GM18951 (cell line): Measurements from ENCODE around the gene CLIC3.

Experiments
- POLR2A ChIP-seq: IDR thresholded peaks from 4 replicates; pipeline ENCODE4 v1.6.1; 2011; ENCODE audit warnings: mild to moderate bottlenecking; ENCODE audit not compliant: insufficient read length, insufficient read depth; ENCODE audit errors: extremely low read depth
- in situ Hi-C: fragments of 300-500 bp; cut with MboI; formaldehyde crosslinking; loops from one replicate; pipeline ENCODE4 v1.12.0; 2022; ENCODE audit warnings: low sequenced_read_pairs, mixed read lengths, inconsistent platforms; ENCODE audit not compliant: unreplicated experiment

The CLIC3 gene

GRCh38 chr9:136973618-136974617 is 22.4 kb downstream of the CLIC3 start:
- in situ Hi-C loops: no loop called here
- no peak for TF ChIP-seq POLR2A

GRCh38 chr9:136972743-136973142 is 23.6 kb downstream of the CLIC3 start:
- in situ Hi-C loops: no loop called here
- no peak for TF ChIP-seq POLR2A

DNA sequence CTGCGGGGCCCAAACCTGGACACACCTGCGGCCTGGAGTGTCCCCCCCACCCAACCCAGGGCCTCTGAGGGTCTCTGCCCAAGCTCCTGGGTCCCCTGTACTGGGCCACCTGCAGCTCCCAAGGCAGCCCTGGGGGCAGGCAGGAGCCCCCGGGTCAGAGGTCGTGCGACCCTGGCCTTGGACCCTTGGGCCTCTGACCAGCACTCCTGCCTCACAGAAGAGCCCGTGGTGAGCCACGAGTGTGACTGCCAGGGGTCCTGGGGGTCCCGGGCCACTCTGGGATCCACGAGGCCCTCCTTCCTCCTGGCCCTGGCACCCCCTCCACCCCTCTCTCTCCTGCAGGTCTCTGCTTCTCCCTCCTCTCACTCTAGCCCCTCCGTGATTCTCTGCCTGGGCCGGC is 24.0 kb downstream of the CLIC3 start:
- in situ Hi-C loops: no loop called here
- no peak for TF ChIP-seq POLR2A

DNA sequence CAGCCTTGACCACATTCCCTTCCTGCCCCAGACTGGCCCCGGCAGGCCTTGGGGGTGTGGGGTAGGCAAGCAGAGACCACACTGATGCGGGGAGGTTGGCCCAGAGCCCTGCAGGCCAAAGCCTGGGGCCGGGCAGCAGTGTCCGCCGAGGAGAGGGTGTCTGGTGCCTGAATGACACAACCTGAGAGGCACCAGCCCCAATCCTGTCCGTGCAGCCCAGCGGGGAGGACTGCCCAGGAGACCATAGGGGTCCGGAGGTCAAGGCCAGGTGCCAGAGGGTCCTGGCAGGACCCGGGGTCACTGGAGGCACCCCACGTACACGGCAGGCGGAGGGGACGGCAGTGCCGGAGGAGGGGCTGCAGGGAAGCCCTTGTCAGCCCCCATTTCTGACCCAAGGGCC is 24.6 kb downstream of the CLIC3 start:
- no peak for TF ChIP-seq POLR2A
- in situ Hi-C loops: no loop called here

- TF ChIP-seq POLR2A: no peak
These were observed 26.0 kb downstream of the CLIC3 start for GRCh38 chr9:136970361-136970760.

GRCh38 chr9:136969774-136970173 is 26.6 kb downstream of the CLIC3 start:
- TF ChIP-seq POLR2A: no peak
- in situ Hi-C loops: no loop called here

More at GRCh38 chr9:136970361-136970760, 26.0 kb downstream of the CLIC3 start:
- in situ Hi-C loops: no loop called here

- in situ Hi-C loops: no loop called here
These were observed 27.2 kb downstream of the CLIC3 start for GRCh38 chr9:136969150-136969549.

DNA sequence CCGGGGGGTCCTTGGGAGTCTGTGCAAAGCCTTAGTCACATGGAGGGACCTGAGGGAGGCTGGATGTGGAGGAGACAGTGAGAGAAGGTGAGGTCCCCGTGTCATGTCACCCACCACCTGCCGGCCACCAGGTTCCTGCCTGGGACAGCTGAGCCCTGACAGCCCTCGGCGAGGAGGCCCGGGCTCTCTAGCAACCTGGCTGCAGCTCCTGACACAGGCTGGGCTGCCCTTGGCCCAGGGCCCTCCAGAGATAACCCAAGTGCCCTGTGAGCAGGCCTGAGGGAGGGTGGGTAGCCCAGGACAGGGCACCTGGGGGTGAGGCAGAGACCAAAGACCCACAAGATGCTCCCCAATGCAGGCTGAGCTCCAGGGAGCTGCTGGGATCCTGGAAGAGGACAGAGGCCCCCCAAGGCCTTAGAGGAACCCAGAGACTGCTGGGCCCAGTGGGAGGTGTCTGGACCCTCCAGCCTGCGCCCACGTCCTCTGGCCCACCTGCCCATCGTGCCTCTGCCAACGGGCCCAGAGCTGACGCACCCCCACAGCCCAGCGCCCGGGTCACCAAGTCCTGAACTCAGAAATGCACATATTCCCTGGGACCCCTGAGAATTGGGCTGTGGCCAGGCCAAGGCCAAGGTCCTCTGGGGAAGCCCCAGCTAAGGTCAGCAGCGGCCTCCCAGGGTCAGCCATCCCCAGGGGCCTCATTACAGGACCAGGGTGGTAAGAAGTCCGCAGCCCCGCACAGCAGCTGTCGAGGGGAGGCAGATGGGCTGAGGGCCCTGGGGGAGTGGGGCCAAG is 27.8 kb downstream of the CLIC3 start:
- TF ChIP-seq POLR2A: no peak
- in situ Hi-C loops: no loop called here

More at GRCh38 chr9:136969150-136969549, 27.2 kb downstream of the CLIC3 start:
- TF ChIP-seq POLR2A: no peak

- in situ Hi-C loops: no loop called here
- TF ChIP-seq POLR2A: no peak
These were observed 30.4 kb downstream of the CLIC3 start for GRCh38 chr9:136965771-136966484.

- in situ Hi-C loops: no loop called here
- TF ChIP-seq POLR2A: no peak
These were observed 31.4 kb downstream of the CLIC3 start for GRCh38 chr9:136964833-136965422.

GRCh38 chr9:136964171-136964689 is 32.1 kb downstream of the CLIC3 start:
- in situ Hi-C loops: no loop called here
- no peak for TF ChIP-seq POLR2A

- in situ Hi-C loops: no loop called here
These were observed 32.6 kb downstream of the CLIC3 start for GRCh38 chr9:136963751-136964150.

More at GRCh38 chr9:136963751-136964150, 32.6 kb downstream of the CLIC3 start:
- no peak for TF ChIP-seq POLR2A
